ENCODE data around the gene EXOSC1.
"Not testable (repeated sequence)": the region's sequence is repeated elsewhere in the genome, so short reads cannot be mapped to it uniquely, and the experiment has no call there.

DNA sequence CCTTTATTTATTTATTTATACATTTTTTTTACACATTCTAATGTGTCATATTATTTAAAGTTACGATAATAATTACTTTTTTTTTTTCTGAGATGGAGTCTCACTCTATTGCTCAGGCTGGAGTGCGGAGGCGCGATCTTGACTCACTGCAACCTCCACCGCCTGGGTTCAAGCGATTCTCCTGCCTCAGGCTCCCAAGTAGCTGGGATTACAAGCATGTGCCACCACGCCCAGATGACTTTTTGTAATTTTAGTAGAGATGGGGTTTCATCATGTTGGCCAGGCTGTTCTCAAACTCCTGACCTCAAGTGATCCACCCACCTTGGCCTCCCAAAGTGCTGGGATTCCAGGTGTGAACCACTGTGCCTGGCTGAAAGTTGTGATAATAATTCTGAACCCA lies 39.3 kb downstream of the EXOSC1 start:
- TF ChIP-seq POLR2A, EP300 (IDR thresholded peaks at IDR 0.05): not testable (repeated sequence)
- TF ChIP-seq, protein P1, sequence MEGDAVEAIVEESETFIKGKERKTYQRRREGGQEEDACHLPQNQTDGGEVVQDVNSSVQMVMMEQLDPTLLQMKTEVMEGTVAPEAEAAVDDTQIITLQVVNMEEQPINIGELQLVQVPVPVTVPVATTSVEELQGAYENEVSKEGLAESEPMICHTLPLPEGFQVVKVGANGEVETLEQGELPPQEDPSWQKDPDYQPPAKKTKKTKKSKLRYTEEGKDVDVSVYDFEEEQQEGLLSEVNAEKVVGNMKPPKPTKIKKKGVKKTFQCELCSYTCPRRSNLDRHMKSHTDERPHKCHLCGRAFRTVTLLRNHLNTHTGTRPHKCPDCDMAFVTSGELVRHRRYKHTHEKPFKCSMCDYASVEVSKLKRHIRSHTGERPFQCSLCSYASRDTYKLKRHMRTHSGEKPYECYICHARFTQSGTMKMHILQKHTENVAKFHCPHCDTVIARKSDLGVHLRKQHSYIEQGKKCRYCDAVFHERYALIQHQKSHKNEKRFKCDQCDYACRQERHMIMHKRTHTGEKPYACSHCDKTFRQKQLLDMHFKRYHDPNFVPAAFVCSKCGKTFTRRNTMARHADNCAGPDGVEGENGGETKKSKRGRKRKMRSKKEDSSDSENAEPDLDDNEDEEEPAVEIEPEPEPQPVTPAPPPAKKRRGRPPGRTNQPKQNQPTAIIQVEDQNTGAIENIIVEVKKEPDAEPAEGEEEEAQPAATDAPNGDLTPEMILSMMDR (IDR thresholded peaks at IDR 0.05): not testable (repeated sequence)
